H9 (cell line): ENCODE results near the gene PELI3. TPM values are rescaled to one million over a fixed set of nuclear protein-coding genes. Genes with fewer than 3 reads are reported as not detected.

ENCODE experiments used
- DNase-seq: peaks from one replicate; pipeline ENCODE4 v3.0.0-alpha.2; 2017
- H2AFZ ChIP-seq: one replicate; pipeline ENCODE4 v1.6.1; 2013; ENCODE audit warnings: mild to moderate bottlenecking, low read length, control low read depth, moderate library complexity
- H2AK5ac ChIP-seq: 2 replicates; pipeline ENCODE4 v1.6.1; 2013; ENCODE audit warnings: low read length, control low read depth, mixed read lengths; ENCODE audit not compliant: insufficient read length
- H2BK120ac ChIP-seq: one replicate; pipeline ENCODE4 v1.6.1; 2013; ENCODE audit warnings: low read depth, mild to moderate bottlenecking, low read length, control low read depth, inconsistent platforms; ENCODE audit not compliant: poor library complexity, severe bottlenecking
- H2BK12ac ChIP-seq: 2 replicates; pipeline ENCODE4 v1.6.1; 2013; ENCODE audit warnings: low read length, control low read depth, mixed read lengths, low read depth; ENCODE audit not compliant: insufficient read length
- H2BK15ac ChIP-seq: 2 replicates; pipeline ENCODE4 v1.6.1; 2013; ENCODE audit warnings: low read depth, low read length, control low read depth
- H2BK20ac ChIP-seq: one replicate; pipeline ENCODE4 v1.6.1; 2013; ENCODE audit warnings: low read depth, mild to moderate bottlenecking, low read length, control low read depth, inconsistent platforms; ENCODE audit not compliant: poor library complexity, severe bottlenecking
- H2BK5ac ChIP-seq: 2 replicates; pipeline ENCODE4 v1.6.1; 2013; ENCODE audit warnings: low read length, control low read depth, mixed read lengths; ENCODE audit not compliant: insufficient read length
- H3K14ac ChIP-seq: 2 replicates; pipeline ENCODE4 v1.6.1; 2013; ENCODE audit warnings: low read length, control low read depth; ENCODE audit not compliant: insufficient read depth
- H3K18ac ChIP-seq: 2 replicates; pipeline ENCODE4 v1.6.1; 2013; ENCODE audit warnings: low read depth, mild to moderate bottlenecking, mixed read lengths, low read length, control low read depth; ENCODE audit not compliant: insufficient read length
- H3K23ac ChIP-seq: 2 replicates; pipeline ENCODE4 v1.6.1; 2013; ENCODE audit warnings: low read length, control low read depth, mixed read lengths, low read depth; ENCODE audit not compliant: insufficient read length
- H3K23me2 ChIP-seq: 2 replicates; pipeline ENCODE4 v1.6.1; 2013; ENCODE audit warnings: low read depth, mild to moderate bottlenecking, mixed read lengths, low read length, control low read depth; ENCODE audit not compliant: insufficient read length, poor library complexity, severe bottlenecking
- H3K27ac ChIP-seq: 2 replicates; pipeline ENCODE4 v1.5.1; 2013; ENCODE audit warnings: low read length, control low read depth, mixed read lengths, low read depth; ENCODE audit not compliant: insufficient read length
- H3K27me3 ChIP-seq: 2 replicates; pipeline ENCODE4 v1.6.1; 2013; ENCODE audit warnings: low read length, control low read depth, inconsistent platforms; ENCODE audit not compliant: insufficient read depth
- H3K4ac ChIP-seq: 2 replicates; pipeline ENCODE4 v1.6.1; 2013; ENCODE audit warnings: low read depth, mild to moderate bottlenecking, control low read depth, inconsistent platforms, low read length, moderate library complexity
- H3K4me1 ChIP-seq: 2 replicates; pipeline ENCODE4 v1.6.1; 2013; ENCODE audit warnings: low read length, control low read depth, inconsistent platforms; ENCODE audit not compliant: insufficient read depth
- H3K4me2 ChIP-seq: 2 replicates; pipeline ENCODE4 v1.6.1; 2013; ENCODE audit warnings: low read length, control low read depth, mixed read lengths; ENCODE audit not compliant: insufficient read length, insufficient read depth
- H3K56ac ChIP-seq: 2 replicates; pipeline ENCODE4 v1.6.1; 2013; ENCODE audit warnings: low read depth, mild to moderate bottlenecking, mixed read lengths, low read length, control low read depth; ENCODE audit not compliant: insufficient read length
- H3K79me1 ChIP-seq: 2 replicates; pipeline ENCODE4 v1.6.1; 2013; ENCODE audit warnings: low read depth, mild to moderate bottlenecking, moderate library complexity, low read length, control low read depth, inconsistent platforms; ENCODE audit not compliant: insufficient read depth, poor library complexity, severe bottlenecking
- H3K79me2 ChIP-seq: 2 replicates; pipeline ENCODE4 v1.6.1; 2013; ENCODE audit warnings: low read length, control low read depth, inconsistent platforms; ENCODE audit not compliant: insufficient read depth
- H3K9ac ChIP-seq: 2 replicates; pipeline ENCODE4 v1.6.1; 2013; ENCODE audit warnings: low read length, control low read depth, mixed read lengths; ENCODE audit not compliant: insufficient read length; ENCODE audit errors: extremely low read depth
- H3K9me3 ChIP-seq: one replicate; pipeline ENCODE4 v1.6.1; 2013; ENCODE audit warnings: low read depth, low read length, inconsistent platforms; ENCODE audit not compliant: control insufficient read depth
- H3T11ph ChIP-seq: one replicate; pipeline ENCODE4 v1.6.1; 2013; ENCODE audit warnings: mild to moderate bottlenecking, low read length, control low read depth, inconsistent platforms
- H4K20me1 ChIP-seq: one replicate; pipeline ENCODE4 v1.6.1; 2013; ENCODE audit not compliant: control insufficient read depth, insufficient read length, insufficient read depth
- H4K5ac ChIP-seq: 2 replicates; pipeline ENCODE4 v1.6.1; 2013; ENCODE audit warnings: low read depth, mild to moderate bottlenecking, mixed read lengths, low read length, control low read depth; ENCODE audit not compliant: insufficient read length
- H4K8ac ChIP-seq: replicated peaks from 2 replicates; pipeline ENCODE4 v1.6.1; 2013; ENCODE audit warnings: low read length, control low read depth, mixed read lengths, low read depth; ENCODE audit not compliant: insufficient read length
- H4K91ac ChIP-seq: 2 replicates; pipeline ENCODE4 v1.6.1; 2013; ENCODE audit warnings: low read depth, mild to moderate bottlenecking, moderate library complexity, mixed read lengths, low read length, control low read depth; ENCODE audit not compliant: insufficient read length
- H3K27ac Mint-ChIP-seq, 3 experiments: 2 replicates in 2 of 3; 3 replicates in 1 of 3; pipeline ENCODE4 v1.8.0; 2020 to 2021; ENCODE audit warnings: mixed read lengths in 3 of 3, mild to moderate bottlenecking in 1 of 3, moderate library complexity in 1 of 3
- H3K27me3 Mint-ChIP-seq: 2 replicates; pipeline ENCODE4 v1.8.0; 2021; ENCODE audit warnings: low read depth, mild to moderate bottlenecking, moderate library complexity, mixed read lengths
- H3K36me3 Mint-ChIP-seq, 3 experiments: 2 replicates in 2 of 3; 3 replicates in 1 of 3; pipeline ENCODE4 v1.8.0; 2020 to 2021; ENCODE audit warnings: low read depth in 3 of 3, mixed read lengths in 3 of 3; ENCODE audit not compliant: insufficient read depth in 1 of 3
- H3K4me1 Mint-ChIP-seq, 2 experiments: 2 replicates each; pipeline ENCODE4 v1.8.0; 2020; ENCODE audit warnings: mixed read lengths in 2 of 2
- H3K4me3 Mint-ChIP-seq, 2 experiments: 2 replicates in 1 of 2; 3 replicates in 1 of 2; pipeline ENCODE4 v1.8.0; 2020 to 2021; ENCODE audit warnings: mild to moderate bottlenecking in 2 of 2, mixed read lengths in 2 of 2, moderate library complexity in 1 of 2
- H3K9me3 Mint-ChIP-seq, 2 experiments: 2 replicates in 1 of 2; 3 replicates in 1 of 2; pipeline ENCODE4 v1.8.0; 2020; ENCODE audit warnings: mild to moderate bottlenecking in 2 of 2, mixed read lengths in 2 of 2, moderate library complexity in 1 of 2
- WGBS: extraction: QIAGEN DNeasy Blood & Tissue Kit; methylation state at CpG from one replicate; pipeline ENCODE4 v1.1.7; 2013; ENCODE audit warnings: missing lambda C conversion rate, low lambda C conversion rate, mixed read lengths; ENCODE audit not compliant: insufficient read length; ENCODE audit errors: extremely low coverage; 5-methylcytosine and 5-hydroxymethylcytosine counted together
- total RNA-seq: library from RNA; stranded (reverse); gene quantifications from 2 replicates; pipeline ENCODE4 v1.2.1, GENCODE V29; 2021
- TF ChIP-seq, protein P1 (sequence below): fragments of 200-600 bp; sonication (generic); conservative IDR thresholded peaks from 3 replicates; pipeline ENCODE4 v1.8.0; 2021; ENCODE audit warnings: antibody characterized with exemption, mild to moderate bottlenecking

Gene PELI3
- total RNA-seq, 1 experiment from 2014 or later: 10.3 TPM

DNA sequence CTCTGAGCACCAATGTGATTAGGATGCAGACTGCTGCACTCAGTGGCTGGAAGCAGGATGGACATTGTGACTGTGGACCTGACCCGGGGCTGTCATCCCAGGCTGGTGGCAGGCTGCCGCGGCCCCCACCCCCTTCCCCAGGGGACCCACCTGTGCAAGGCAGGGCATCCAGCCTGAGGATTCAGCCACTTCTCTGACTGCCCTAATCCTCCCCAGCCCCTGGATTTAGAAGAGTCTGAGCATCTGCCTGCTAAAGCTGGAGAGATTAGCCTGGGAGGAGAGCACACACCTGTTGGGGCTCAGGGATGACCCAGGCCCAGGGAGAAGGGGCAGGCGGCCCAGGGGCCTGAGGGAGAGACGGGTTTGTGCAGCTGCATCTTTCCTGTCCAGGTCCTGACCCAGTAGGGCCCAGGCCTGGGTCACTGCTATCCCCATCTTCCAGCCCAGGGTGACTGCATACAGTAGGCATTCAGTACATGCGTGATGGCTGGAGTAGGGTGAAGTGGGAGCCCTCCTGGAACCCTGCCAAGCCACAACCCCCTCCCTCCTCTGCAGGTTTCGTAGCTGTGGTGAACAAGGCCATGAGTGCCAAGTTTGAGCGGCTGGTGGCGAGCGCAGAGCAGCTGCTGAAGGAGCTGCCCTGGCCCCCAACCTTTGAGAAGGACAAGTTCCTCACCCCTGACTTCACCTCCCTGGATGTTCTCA, 25.6 kb downstream of the PELI3 start:
- H3K14ac ChIP-seq: no peak overlapping the region
- no peak overlapping the region for H2BK120ac ChIP-seq
- Mint-ChIP-seq H3K9me3 (no peaks in the 10 kb centered on the region), H3K36me3 (peaks cover 10 to 67% (median 44%) of the 10 kb centered on the region in 3 experiments; a peak in 6 of 7 replicates), H3K4me1 (peaks cover 8 to 11% of the 10 kb centered on the region in 2 experiments), H3K27me3 (no peaks in the 10 kb centered on the region), H3K4me3 (no peak overlapping the region), H3K27ac (peak overlapping the region in 1 of 3 experiments; percentile 61; a peak in 2 of 7 replicates)
- no peaks in the 10 kb centered on the region for H3K9me3 ChIP-seq
- no peak overlapping the region for H4K91ac ChIP-seq
- no peak overlapping the region for H2AK5ac ChIP-seq
- H2BK5ac ChIP-seq: no peak overlapping the region
- no peaks in the 10 kb centered on the region for H3K23me2 ChIP-seq
- H4K5ac ChIP-seq: no peak overlapping the region
- no peak overlapping the region for H3K27ac ChIP-seq
- no peak overlapping the region for H3T11ph ChIP-seq
- no peak overlapping the region for H3K4ac ChIP-seq
- no peak overlapping the region for H3K18ac ChIP-seq
- no peak for DNase-seq
- no CpG with 5 or more reads among the region's 10 CpGs for WGBS
- H3K9ac ChIP-seq: no peak overlapping the region
- H3K4me2 ChIP-seq: no peak overlapping the region
- H2AFZ ChIP-seq: no peak overlapping the region
- no peak overlapping the region for H4K8ac ChIP-seq
- H3K23ac ChIP-seq: no peak overlapping the region
- no peaks in the 10 kb centered on the region for H3K27me3 ChIP-seq
- no peak overlapping the region for H3K56ac ChIP-seq
- no peaks in the 10 kb centered on the region for H4K20me1 ChIP-seq
- no peak overlapping the region for H2BK15ac ChIP-seq
- TF ChIP-seq, protein P1, sequence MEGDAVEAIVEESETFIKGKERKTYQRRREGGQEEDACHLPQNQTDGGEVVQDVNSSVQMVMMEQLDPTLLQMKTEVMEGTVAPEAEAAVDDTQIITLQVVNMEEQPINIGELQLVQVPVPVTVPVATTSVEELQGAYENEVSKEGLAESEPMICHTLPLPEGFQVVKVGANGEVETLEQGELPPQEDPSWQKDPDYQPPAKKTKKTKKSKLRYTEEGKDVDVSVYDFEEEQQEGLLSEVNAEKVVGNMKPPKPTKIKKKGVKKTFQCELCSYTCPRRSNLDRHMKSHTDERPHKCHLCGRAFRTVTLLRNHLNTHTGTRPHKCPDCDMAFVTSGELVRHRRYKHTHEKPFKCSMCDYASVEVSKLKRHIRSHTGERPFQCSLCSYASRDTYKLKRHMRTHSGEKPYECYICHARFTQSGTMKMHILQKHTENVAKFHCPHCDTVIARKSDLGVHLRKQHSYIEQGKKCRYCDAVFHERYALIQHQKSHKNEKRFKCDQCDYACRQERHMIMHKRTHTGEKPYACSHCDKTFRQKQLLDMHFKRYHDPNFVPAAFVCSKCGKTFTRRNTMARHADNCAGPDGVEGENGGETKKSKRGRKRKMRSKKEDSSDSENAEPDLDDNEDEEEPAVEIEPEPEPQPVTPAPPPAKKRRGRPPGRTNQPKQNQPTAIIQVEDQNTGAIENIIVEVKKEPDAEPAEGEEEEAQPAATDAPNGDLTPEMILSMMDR: no peak
- no peaks in the 10 kb centered on the region for H3K79me1 ChIP-seq
- no peaks in the 10 kb centered on the region for H3K79me2 ChIP-seq
- no peak overlapping the region for H2BK12ac ChIP-seq
- H3K4me1 ChIP-seq: no peaks in the 10 kb centered on the region
- H2BK20ac ChIP-seq: no peak overlapping the region
